ENCODE measurements around the gene SRRM3. TPM values are rescaled to one million over a fixed set of nuclear protein-coding genes. Genes with fewer than 3 reads are reported as not detected.

Gene SRRM3
- polyA plus RNA-seq, 1 donor from 2014 or later, result 34.9 TPM

DNA sequence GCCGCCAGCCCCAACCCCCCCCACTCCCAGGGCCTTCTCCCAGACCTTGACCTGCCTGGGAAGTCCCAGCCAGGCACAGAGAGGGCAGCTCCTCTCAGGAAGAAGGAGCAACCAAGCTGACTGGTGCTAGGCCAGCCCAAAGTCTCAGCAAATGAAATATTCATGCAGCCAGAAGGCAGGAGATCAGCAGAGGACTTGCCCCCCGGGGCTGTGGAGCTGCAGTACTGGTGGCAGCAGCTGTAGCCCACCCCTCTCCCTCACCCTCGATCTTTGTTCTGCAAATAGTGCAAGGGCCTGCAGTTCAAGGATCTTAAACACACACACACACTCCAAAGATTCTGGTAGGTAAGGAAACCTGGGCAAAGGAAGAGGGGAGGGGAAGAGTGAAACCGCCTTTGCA is 3.5 kb upstream of the SRRM3 start:
- Histone ChIP-seq H3K4me2 (ENCODE audit: low read length) (no peak overlapping the region), H3K36me3 (ENCODE audit: insufficient read depth, low read length) (no peaks in the 10 kb centered on the region), H3K27ac (ENCODE audit: low read length) (no peak overlapping the region), H3K9me3 (ENCODE audit: low read length) (no peaks in the 10 kb centered on the region), H3K79me2 (replicated peaks; ENCODE audit: insufficient read depth, low read length) (peaks cover 13% of the 10 kb centered on the region), H4K20me1 (ENCODE audit: insufficient read depth) (no peaks in the 10 kb centered on the region), H3K4me3 (ENCODE audit: low read length) (no peak overlapping the region), H2AFZ (ENCODE audit: low read depth, low read length) (no peak overlapping the region), H3K9ac (ENCODE audit: low read length) (no peak overlapping the region), H3F3A (ENCODE audit: insufficient read depth, low read length, poor library complexity, severe bottlenecking) (no peaks in the 10 kb centered on the region), H3K9me2 (ENCODE audit: insufficient read depth, low read length) (no peaks in the 10 kb centered on the region), H3K27me3 (ENCODE audit: insufficient read depth, low read depth, low read length) (no peaks in the 10 kb centered on the region)
- TF ChIP-seq TAF1 (IDR thresholded peaks at IDR 0.05; ENCODE audit: low read depth) (no peak), EZH2 (IDR thresholded peaks at IDR 0.05; ENCODE audit: borderline replicate concordance, insufficient read depth, low read length, poor library complexity, severe bottlenecking) (no peak), MXI1 (conservative IDR thresholded peaks at IDR 0.05; ENCODE audit: poor library complexity, severe bottlenecking) (no peak), EP300 (conservative IDR thresholded peaks at IDR 0.05; ENCODE audit: poor library complexity, severe bottlenecking) (no peak), POLR2AphosphoS5 (IDR thresholded peaks at IDR 0.05) (no peak), SMC3 (conservative IDR thresholded peaks at IDR 0.05; ENCODE audit: poor library complexity) (no peak), RAD21 (conservative IDR thresholded peaks at IDR 0.05) (no peak)
- TF ChIP-seq, protein P1, sequence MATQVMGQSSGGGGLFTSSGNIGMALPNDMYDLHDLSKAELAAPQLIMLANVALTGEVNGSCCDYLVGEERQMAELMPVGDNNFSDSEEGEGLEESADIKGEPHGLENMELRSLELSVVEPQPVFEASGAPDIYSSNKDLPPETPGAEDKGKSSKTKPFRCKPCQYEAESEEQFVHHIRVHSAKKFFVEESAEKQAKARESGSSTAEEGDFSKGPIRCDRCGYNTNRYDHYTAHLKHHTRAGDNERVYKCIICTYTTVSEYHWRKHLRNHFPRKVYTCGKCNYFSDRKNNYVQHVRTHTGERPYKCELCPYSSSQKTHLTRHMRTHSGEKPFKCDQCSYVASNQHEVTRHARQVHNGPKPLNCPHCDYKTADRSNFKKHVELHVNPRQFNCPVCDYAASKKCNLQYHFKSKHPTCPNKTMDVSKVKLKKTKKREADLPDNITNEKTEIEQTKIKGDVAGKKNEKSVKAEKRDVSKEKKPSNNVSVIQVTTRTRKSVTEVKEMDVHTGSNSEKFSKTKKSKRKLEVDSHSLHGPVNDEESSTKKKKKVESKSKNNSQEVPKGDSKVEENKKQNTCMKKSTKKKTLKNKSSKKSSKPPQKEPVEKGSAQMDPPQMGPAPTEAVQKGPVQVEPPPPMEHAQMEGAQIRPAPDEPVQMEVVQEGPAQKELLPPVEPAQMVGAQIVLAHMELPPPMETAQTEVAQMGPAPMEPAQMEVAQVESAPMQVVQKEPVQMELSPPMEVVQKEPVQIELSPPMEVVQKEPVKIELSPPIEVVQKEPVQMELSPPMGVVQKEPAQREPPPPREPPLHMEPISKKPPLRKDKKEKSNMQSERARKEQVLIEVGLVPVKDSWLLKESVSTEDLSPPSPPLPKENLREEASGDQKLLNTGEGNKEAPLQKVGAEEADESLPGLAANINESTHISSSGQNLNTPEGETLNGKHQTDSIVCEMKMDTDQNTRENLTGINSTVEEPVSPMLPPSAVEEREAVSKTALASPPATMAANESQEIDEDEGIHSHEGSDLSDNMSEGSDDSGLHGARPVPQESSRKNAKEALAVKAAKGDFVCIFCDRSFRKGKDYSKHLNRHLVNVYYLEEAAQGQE (IDR thresholded peaks at IDR 0.05; ENCODE audit: borderline replicate concordance), result no peak
- TF ChIP-seq, protein P2, sequence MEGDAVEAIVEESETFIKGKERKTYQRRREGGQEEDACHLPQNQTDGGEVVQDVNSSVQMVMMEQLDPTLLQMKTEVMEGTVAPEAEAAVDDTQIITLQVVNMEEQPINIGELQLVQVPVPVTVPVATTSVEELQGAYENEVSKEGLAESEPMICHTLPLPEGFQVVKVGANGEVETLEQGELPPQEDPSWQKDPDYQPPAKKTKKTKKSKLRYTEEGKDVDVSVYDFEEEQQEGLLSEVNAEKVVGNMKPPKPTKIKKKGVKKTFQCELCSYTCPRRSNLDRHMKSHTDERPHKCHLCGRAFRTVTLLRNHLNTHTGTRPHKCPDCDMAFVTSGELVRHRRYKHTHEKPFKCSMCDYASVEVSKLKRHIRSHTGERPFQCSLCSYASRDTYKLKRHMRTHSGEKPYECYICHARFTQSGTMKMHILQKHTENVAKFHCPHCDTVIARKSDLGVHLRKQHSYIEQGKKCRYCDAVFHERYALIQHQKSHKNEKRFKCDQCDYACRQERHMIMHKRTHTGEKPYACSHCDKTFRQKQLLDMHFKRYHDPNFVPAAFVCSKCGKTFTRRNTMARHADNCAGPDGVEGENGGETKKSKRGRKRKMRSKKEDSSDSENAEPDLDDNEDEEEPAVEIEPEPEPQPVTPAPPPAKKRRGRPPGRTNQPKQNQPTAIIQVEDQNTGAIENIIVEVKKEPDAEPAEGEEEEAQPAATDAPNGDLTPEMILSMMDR (IDR thresholded peaks at IDR 0.05; ENCODE audit: poor library complexity, severe bottlenecking), result no peak

DNA sequence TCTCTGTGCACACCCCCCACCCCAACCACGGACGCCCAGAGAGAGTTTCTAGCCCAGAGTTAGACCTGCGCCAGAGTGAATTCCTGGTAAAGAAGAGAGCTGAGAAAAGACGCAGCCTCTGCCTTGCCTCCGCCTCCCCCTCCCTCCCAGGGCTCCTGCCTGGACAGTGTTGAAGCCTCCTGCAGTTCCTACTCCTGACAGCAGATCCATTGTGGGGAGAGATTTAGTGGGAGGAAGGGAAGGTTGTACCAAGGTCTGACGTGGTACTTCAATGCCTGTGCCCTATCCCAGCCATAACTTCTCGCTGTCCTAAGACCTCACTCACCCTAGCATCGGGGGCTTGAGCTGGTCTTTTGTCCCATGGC is 952 bp downstream of the SRRM3 start:
- Histone ChIP-seq H3K4me3 (ENCODE audit: low read length) (peak overlapping the region; percentile 97), H3K27ac (ENCODE audit: low read length) (peak overlapping the region; percentile 28), H3K9me3 (ENCODE audit: low read length) (no peaks in the 10 kb centered on the region), H3K36me3 (ENCODE audit: insufficient read depth, low read length) (no peaks in the 10 kb centered on the region), H3K79me2 (replicated peaks; ENCODE audit: insufficient read depth, low read length) (peaks cover 16% of the 10 kb centered on the region), H3F3A (ENCODE audit: insufficient read depth, low read length, poor library complexity, severe bottlenecking) (no peaks in the 10 kb centered on the region), H3K9me2 (ENCODE audit: insufficient read depth, low read length) (no peaks in the 10 kb centered on the region), H2AFZ (ENCODE audit: low read depth, low read length) (no peak overlapping the region), H3K4me2 (ENCODE audit: low read length) (peak overlapping the region; percentile 99), H3K9ac (ENCODE audit: low read length) (peak overlapping the region; percentile 96), H4K20me1 (ENCODE audit: insufficient read depth) (no peaks in the 10 kb centered on the region), H3K27me3 (ENCODE audit: insufficient read depth, low read depth, low read length) (no peaks in the 10 kb centered on the region)
- TF ChIP-seq SMC3 (conservative IDR thresholded peaks at IDR 0.05; ENCODE audit: poor library complexity) (peak; percentile 49), EZH2 (IDR thresholded peaks at IDR 0.05; ENCODE audit: borderline replicate concordance, insufficient read depth, low read length, poor library complexity, severe bottlenecking) (no peak)

- Histone ChIP-seq H3K27me3 (ENCODE audit: insufficient read depth, low read depth, low read length) (no peaks in the 10 kb centered on the region), H3K79me2 (replicated peaks; ENCODE audit: insufficient read depth, low read length) (peaks cover 16% of the 10 kb centered on the region), H3K27ac (ENCODE audit: low read length) (no peak overlapping the region), H3K4me2 (ENCODE audit: low read length) (no peak overlapping the region), H3F3A (ENCODE audit: insufficient read depth, low read length, poor library complexity, severe bottlenecking) (no peaks in the 10 kb centered on the region), H2AFZ (ENCODE audit: low read depth, low read length) (no peak overlapping the region), H4K20me1 (ENCODE audit: insufficient read depth) (no peaks in the 10 kb centered on the region), H3K36me3 (ENCODE audit: insufficient read depth, low read length) (no peaks in the 10 kb centered on the region), H3K9me3 (ENCODE audit: low read length) (no peaks in the 10 kb centered on the region), H3K4me3 (ENCODE audit: low read length) (no peak overlapping the region), H3K9ac (ENCODE audit: low read length) (no peak overlapping the region), H3K9me2 (ENCODE audit: insufficient read depth, low read length) (no peaks in the 10 kb centered on the region)
- TF ChIP-seq RAD21 (conservative IDR thresholded peaks at IDR 0.05) (no peak), SMC3 (conservative IDR thresholded peaks at IDR 0.05; ENCODE audit: poor library complexity) (no peak), MXI1 (conservative IDR thresholded peaks at IDR 0.05; ENCODE audit: poor library complexity, severe bottlenecking) (no peak)
These were observed 2.5 kb downstream of the SRRM3 start for GRCh38 chr7:76204147-76204546.

Data from neural cell (in vitro differentiated cells).